Measurements from ENCODE around the gene SLC10A7. TPM values are rescaled to one million over a fixed set of nuclear protein-coding genes. Genes with fewer than 3 reads are reported as not detected.

SLC10A7 gene
- total RNA-seq, 1 donor from 2014 or later, result 11.4 TPM

DNA sequence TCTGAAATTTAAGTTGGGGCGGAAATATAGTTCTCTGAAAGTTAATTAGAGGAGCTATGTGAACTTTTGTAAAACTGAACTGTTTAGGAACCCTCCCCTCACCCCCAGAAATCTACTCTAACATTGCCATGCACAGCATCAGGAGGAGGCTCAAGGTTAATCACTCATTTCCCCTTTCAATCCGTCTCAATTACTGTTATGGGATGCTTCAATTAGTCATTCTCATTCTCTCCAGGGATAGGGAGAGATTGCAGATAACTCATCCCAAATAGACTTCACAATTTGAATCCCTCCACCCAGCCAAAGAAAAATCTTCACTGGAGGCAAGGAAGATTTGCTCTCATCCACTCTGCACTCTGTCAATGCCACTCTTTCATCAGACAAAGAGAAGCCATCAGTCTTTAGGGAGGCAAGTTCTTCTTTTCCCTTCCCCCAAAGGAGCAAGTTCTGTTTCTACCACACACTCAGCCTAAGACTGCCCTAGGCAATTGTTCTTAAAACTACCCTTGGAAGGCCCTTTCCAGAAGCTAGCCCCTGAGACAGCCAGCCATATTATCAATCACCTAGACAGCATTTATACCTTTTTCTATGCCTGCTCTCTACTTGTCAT, 140.4 kb downstream of the SLC10A7 start:
- H3K27me3 ChIP-seq, result no peaks in the 10 kb centered on the region
- no peak overlapping the region for H3K27ac ChIP-seq
- H3K36me3 ChIP-seq, result no peaks in the 10 kb centered on the region
- DNase-seq (ENCODE audit: low spot score in 2 of 2), result no peak
- intact Hi-C loops (cut with DNase I), result no loop called here
- TF ChIP-seq, protein P1, sequence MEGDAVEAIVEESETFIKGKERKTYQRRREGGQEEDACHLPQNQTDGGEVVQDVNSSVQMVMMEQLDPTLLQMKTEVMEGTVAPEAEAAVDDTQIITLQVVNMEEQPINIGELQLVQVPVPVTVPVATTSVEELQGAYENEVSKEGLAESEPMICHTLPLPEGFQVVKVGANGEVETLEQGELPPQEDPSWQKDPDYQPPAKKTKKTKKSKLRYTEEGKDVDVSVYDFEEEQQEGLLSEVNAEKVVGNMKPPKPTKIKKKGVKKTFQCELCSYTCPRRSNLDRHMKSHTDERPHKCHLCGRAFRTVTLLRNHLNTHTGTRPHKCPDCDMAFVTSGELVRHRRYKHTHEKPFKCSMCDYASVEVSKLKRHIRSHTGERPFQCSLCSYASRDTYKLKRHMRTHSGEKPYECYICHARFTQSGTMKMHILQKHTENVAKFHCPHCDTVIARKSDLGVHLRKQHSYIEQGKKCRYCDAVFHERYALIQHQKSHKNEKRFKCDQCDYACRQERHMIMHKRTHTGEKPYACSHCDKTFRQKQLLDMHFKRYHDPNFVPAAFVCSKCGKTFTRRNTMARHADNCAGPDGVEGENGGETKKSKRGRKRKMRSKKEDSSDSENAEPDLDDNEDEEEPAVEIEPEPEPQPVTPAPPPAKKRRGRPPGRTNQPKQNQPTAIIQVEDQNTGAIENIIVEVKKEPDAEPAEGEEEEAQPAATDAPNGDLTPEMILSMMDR (IDR thresholded peaks at IDR 0.05), result no peak
- no peak overlapping the region for H3K4me3 ChIP-seq
- no peaks in the 10 kb centered on the region for H3K4me1 ChIP-seq
- peaks cover 0 to 2% of the 10 kb centered on the region in 2 donors for H3K9me3 ChIP-seq

DNA sequence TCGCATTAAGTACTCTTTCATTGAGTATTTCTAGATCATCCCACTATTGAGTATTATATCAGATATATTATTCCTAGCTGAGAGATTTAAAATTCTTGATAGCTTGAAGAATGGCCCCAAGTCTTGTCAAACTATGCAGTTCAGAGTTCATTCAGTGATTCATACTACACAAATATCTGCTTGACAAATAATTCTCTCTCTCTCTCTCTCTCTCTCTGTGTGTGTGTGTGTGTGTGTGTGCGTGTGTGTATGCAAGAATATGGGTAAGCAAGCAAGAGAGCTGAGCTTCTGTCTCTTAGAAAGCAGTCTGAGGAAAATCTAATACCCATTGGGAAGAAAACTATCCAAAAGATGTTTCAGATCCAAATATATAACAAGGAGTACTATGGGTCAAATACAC, 142.0 kb downstream of the SLC10A7 start:
- intact Hi-C loops (cut with DNase I), result no loop called here
- DNase-seq (ENCODE audit: low spot score in 2 of 2), result no peak
- Histone ChIP-seq H3K4me3 (no peak overlapping the region), H3K36me3 (no peaks in the 10 kb centered on the region), H3K27me3 (no peaks in the 10 kb centered on the region), H3K9me3 (peaks cover 0 to 3% of the 10 kb centered on the region in 2 donors), H3K27ac (no peak overlapping the region), H3K4me1 (no peaks in the 10 kb centered on the region)
- TF ChIP-seq, protein P1 (IDR thresholded peaks at IDR 0.05), result no peak

DNA sequence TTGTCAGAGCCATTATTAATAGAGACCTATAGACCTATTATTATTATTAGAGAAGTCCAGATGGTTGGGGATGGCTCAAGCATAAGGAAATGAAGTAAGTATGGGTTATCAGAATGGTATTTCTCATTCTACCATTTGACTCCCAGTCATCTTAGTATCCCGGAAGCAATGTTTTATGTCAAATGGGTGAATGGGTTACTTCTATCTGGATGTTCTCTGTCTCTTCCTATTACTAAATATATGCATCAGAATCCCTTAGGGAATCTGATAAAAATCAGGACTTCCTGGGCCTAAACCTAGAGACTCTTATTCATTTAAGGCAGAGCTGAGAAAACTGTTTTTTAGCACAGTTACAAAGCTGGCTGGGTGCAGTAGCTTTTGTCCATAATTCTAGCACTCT, 149.9 kb downstream of the SLC10A7 start:
- TF ChIP-seq, protein P1 (IDR thresholded peaks at IDR 0.05), result no peak
- no peak for DNase-seq (ENCODE audit: low spot score in 2 of 2)
- H3K27me3 ChIP-seq, result no peaks in the 10 kb centered on the region
- H3K27ac ChIP-seq, result no peak overlapping the region
- H3K9me3 ChIP-seq, result peaks cover 0 to 3% of the 10 kb centered on the region in 2 donors
- H3K4me1 ChIP-seq, result peaks cover 0 to 3% of the 10 kb centered on the region in 2 donors
- no peaks in the 10 kb centered on the region for H3K36me3 ChIP-seq
- no peak overlapping the region for H3K4me3 ChIP-seq
- intact Hi-C loops (cut with DNase I), result no loop called here

GRCh38 chr4:146370841-146371240, 150.9 kb downstream of the SLC10A7 start:
- no peak for DNase-seq (ENCODE audit: low spot score in 2 of 2)
- intact Hi-C loops (cut with DNase I), result no loop called here
- TF ChIP-seq, protein P1 (IDR thresholded peaks at IDR 0.05), result no peak
- Histone ChIP-seq H3K4me3 (no peak overlapping the region), H3K27ac (no peak overlapping the region), H3K36me3 (no peaks in the 10 kb centered on the region), H3K4me1 (peaks cover 0 to 3% of the 10 kb centered on the region in 2 donors), H3K27me3 (no peaks in the 10 kb centered on the region), H3K9me3 (no peaks in the 10 kb centered on the region)

GRCh38 chr4:146369446-146369845, 152.3 kb downstream of the SLC10A7 start:
- no peaks in the 10 kb centered on the region for H3K9me3 ChIP-seq
- no peaks in the 10 kb centered on the region for H3K36me3 ChIP-seq
- no peak overlapping the region for H3K27ac ChIP-seq
- no peaks in the 10 kb centered on the region for H3K27me3 ChIP-seq
- TF ChIP-seq, protein P1 (IDR thresholded peaks at IDR 0.05), result no peak
- peaks cover 0 to 3% of the 10 kb centered on the region in 2 donors for H3K4me1 ChIP-seq
- no peak for DNase-seq (ENCODE audit: low spot score in 2 of 2)
- H3K4me3 ChIP-seq, result no peak overlapping the region
- intact Hi-C loops (cut with DNase I), result no loop called here

GRCh38 chr4:146368209-146368608, 153.5 kb downstream of the SLC10A7 start:
- no peaks in the 10 kb centered on the region for H3K9me3 ChIP-seq
- no peak overlapping the region for H3K27ac ChIP-seq
- no peak for DNase-seq (ENCODE audit: low spot score in 2 of 2)
- H3K4me3 ChIP-seq, result no peak overlapping the region
- TF ChIP-seq, protein P1 (IDR thresholded peaks at IDR 0.05), result no peak
- H3K36me3 ChIP-seq, result no peaks in the 10 kb centered on the region
- peaks cover 0 to 3% of the 10 kb centered on the region in 2 donors for H3K4me1 ChIP-seq
- H3K27me3 ChIP-seq, result no peaks in the 10 kb centered on the region
- intact Hi-C loops (cut with DNase I), result no loop called here

Measured in ascending aorta (tissue), 2 donors.